GM12872 (cell line): ENCODE data around the gene LIPI.

ENCODE experiments used
- CTCF ChIP-seq: IDR thresholded peaks from 3 replicates; pipeline ENCODE4 v1.5.1; 2011; ENCODE audit warnings: low read depth, mild to moderate bottlenecking, low read length, moderate library complexity; ENCODE audit not compliant: insufficient read depth

Gene LIPI

GRCh38 chr21:14071902-14072734, 138.6 kb downstream of the LIPI start:
- no peak for TF ChIP-seq CTCF

GRCh38 chr21:14070968-14071367, 139.8 kb downstream of the LIPI start:
- no peak for TF ChIP-seq CTCF

GRCh38 chr21:14070049-14070893, 140.5 kb downstream of the LIPI start:
- no peak for TF ChIP-seq CTCF

GRCh38 chr21:14064296-14064645, 146.5 kb downstream of the LIPI start:
- no peak for TF ChIP-seq CTCF
